GM19463 (cell line): Measurements from ENCODE around the gene TTC28.

Source experiments
- ATAC-seq: cut with Tn5 transposase; IDR thresholded peaks from one replicate; pipeline ENCODE4 v1.9.1; 2021; ENCODE audit warnings: mild to moderate bottlenecking, moderate library complexity; ENCODE audit not compliant: unreplicated experiment

Gene TTC28

GRCh38 chr22:28014211-28015045 is 665.2 kb downstream of the TTC28 start:
- ATAC-seq: no peak

GRCh38 chr22:28013611-28014010 is 666.0 kb downstream of the TTC28 start:
- no peak for ATAC-seq

- no peak for ATAC-seq
These were observed 666.7 kb downstream of the TTC28 start for GRCh38 chr22:28012832-28013460.

GRCh38 chr22:28009272-28009827 is 670.3 kb downstream of the TTC28 start:
- no peak for ATAC-seq

GRCh38 chr22:28008649-28009048 is 671.0 kb downstream of the TTC28 start:
- ATAC-seq: no peak

GRCh38 chr22:28008056-28008455 is 671.6 kb downstream of the TTC28 start:
- ATAC-seq: no peak

- ATAC-seq: no peak
These were observed 673.4 kb downstream of the TTC28 start for GRCh38 chr22:28006271-28006670.

GRCh38 chr22:28005513-28005912 is 674.1 kb downstream of the TTC28 start:
- no peak for ATAC-seq

- no peak for ATAC-seq
These were observed 675.6 kb downstream of the TTC28 start for GRCh38 chr22:28004021-28004420.

GRCh38 chr22:28002863-28003565 is 676.6 kb downstream of the TTC28 start:
- no peak for ATAC-seq

GRCh38 chr22:28002181-28002700 is 677.4 kb downstream of the TTC28 start:
- ATAC-seq: no peak

- ATAC-seq: no peak
These were observed 678.3 kb downstream of the TTC28 start for GRCh38 chr22:28001171-28001835.

GRCh38 chr22:28000361-28000760 is 679.3 kb downstream of the TTC28 start:
- ATAC-seq: no peak

GRCh38 chr22:27999876-28000275 is 679.8 kb downstream of the TTC28 start:
- ATAC-seq: no peak

GRCh38 chr22:27998511-27999410 is 680.9 kb downstream of the TTC28 start:
- ATAC-seq: no peak

- ATAC-seq: no peak
These were observed 682.1 kb downstream of the TTC28 start for GRCh38 chr22:27997538-27997937.

GRCh38 chr22:27996981-27997380 is 682.7 kb downstream of the TTC28 start:
- ATAC-seq: no peak

GRCh38 chr22:27996529-27996925 is 683.1 kb downstream of the TTC28 start:
- no peak for ATAC-seq

GRCh38 chr22:27995801-27996528 is 683.7 kb downstream of the TTC28 start:
- ATAC-seq: no peak
